Lung (tissue), 12 donors: ENCODE results near the gene ZNF22. TPM values are rescaled to one million over a fixed set of nuclear protein-coding genes. Genes with fewer than 3 reads are reported as not detected.

Experiments
- ATAC-seq: fragments of 200-7000 bp; cut with Tn5 transposase; one replicate; pipeline ENCODE4 v1.9.1; 2020; ENCODE audit warnings: moderate number of reproducible peaks; ENCODE audit not compliant: insufficient read depth, low FRiP score
- DNase-seq, 3 donors: peaks; one replicate each; pipeline ENCODE4 v3.0.0-alpha.2; 2013 to 2017
- H3K27ac ChIP-seq, 2 donors: one replicate each; pipeline ENCODE4 v1.5.1; 2013; ENCODE audit warnings: mild to moderate bottlenecking in 2 of 2, moderate library complexity in 2 of 2, control low read depth in 1 of 2, inconsistent platforms in 1 of 2, low read depth in 1 of 2, low read length in 1 of 2
- H3K27me3 ChIP-seq, 3 donors: one replicate each; pipeline ENCODE4 v1.5.1; 2013; ENCODE audit warnings: low read length in 2 of 3; ENCODE audit not compliant: control insufficient read depth in 3 of 3, insufficient read depth in 3 of 3
- H3K36me3 ChIP-seq, 4 donors: one replicate each; pipeline ENCODE4 v1.5.1; 2013; ENCODE audit warnings: low read length in 4 of 4, mild to moderate bottlenecking in 1 of 4, moderate library complexity in 1 of 4; ENCODE audit not compliant: control insufficient read depth in 4 of 4, insufficient read depth in 4 of 4
- H3K4me1 ChIP-seq, 5 donors: one replicate each; pipeline ENCODE4 v1.5.1; 2013; ENCODE audit warnings: low read length in 5 of 5, mild to moderate bottlenecking in 2 of 5, moderate library complexity in 1 of 5; ENCODE audit not compliant: control insufficient read depth in 5 of 5, insufficient read depth in 5 of 5
- H3K4me3 ChIP-seq: one replicate; pipeline ENCODE4 v1.5.1; 2013; ENCODE audit warnings: mild to moderate bottlenecking, control low read depth, moderate library complexity
- H3K9ac ChIP-seq, 2 donors: one replicate each; pipeline ENCODE4 v1.5.1; 2013; ENCODE audit warnings: low read length in 2 of 2, control low read depth in 1 of 2; ENCODE audit not compliant: insufficient read depth in 1 of 2
- H3K9me3 ChIP-seq, 4 donors: one replicate each; pipeline ENCODE4 v1.5.1; 2013; ENCODE audit warnings: low read length in 3 of 4, mild to moderate bottlenecking in 1 of 4, moderate library complexity in 1 of 4; ENCODE audit not compliant: control insufficient read depth in 4 of 4, insufficient read depth in 3 of 4
- WGBS, 2 donors: extraction: QIAGEN DNeasy Blood & Tissue Kit; methylation state at CpG; one replicate each; pipeline ENCODE4 v1.1.7; 2013; 5-methylcytosine and 5-hydroxymethylcytosine counted together
- polyA plus RNA-seq, 2 donors: library from polyadenylated mRNA; stranded (reverse); fragments of 200-250 nt; gene quantifications; one replicate each; pipeline ENCODE4 v1.2.1, GENCODE V29; 2013
- total RNA-seq, 2 donors: library from RNA; depleted of rRNA in 1 of 2; stranded (reverse); fragments of >200 nt in 1 of 2; gene quantifications; one replicate each; pipeline ENCODE4 v1.2.1, GENCODE V29; 2014 to 2021
- TF ChIP-seq, protein P1 (sequence below): IDR thresholded peaks from 2 replicates; pipeline ENCODE4 v1.5.1; 2012; ENCODE audit warnings: mild to moderate bottlenecking; ENCODE audit errors: control extremely low read depth, extremely low read depth
- donor health status: control.
- donor health status: control.
- donor health status: Bipolar disorder and iron deficiency.
- donor health status: healthy.
- donor health status: DM: yes; HTN: yes; CAD: no.

Gene ZNF22
- total and polyA plus RNA-seq, 4 donors = 16.8 to 40.7 (median 18.2) TPM

DNA sequence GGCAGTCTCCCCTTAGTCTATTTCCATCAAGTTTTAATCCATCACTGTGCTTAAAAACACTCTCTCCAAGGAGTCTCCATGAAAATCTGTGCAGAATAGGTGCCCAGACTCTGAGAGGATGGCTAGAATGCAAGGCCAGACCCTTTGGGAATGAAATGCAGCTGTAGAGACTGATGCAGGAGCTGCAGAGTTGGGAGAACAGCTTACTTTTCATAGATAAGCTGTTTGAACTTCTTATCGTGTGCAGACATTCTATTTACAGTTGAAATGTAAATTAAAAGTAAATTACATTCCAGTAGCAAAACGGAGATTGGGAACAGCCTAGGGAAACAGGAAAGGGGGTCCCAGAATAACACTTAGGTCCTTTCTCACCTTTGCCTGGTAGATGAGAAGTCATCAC is 14.9 kb downstream of the ZNF22 start:
- TF ChIP-seq, protein P1, sequence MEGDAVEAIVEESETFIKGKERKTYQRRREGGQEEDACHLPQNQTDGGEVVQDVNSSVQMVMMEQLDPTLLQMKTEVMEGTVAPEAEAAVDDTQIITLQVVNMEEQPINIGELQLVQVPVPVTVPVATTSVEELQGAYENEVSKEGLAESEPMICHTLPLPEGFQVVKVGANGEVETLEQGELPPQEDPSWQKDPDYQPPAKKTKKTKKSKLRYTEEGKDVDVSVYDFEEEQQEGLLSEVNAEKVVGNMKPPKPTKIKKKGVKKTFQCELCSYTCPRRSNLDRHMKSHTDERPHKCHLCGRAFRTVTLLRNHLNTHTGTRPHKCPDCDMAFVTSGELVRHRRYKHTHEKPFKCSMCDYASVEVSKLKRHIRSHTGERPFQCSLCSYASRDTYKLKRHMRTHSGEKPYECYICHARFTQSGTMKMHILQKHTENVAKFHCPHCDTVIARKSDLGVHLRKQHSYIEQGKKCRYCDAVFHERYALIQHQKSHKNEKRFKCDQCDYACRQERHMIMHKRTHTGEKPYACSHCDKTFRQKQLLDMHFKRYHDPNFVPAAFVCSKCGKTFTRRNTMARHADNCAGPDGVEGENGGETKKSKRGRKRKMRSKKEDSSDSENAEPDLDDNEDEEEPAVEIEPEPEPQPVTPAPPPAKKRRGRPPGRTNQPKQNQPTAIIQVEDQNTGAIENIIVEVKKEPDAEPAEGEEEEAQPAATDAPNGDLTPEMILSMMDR = no peak
- WGBS, 2 donors = 43 to 64% methylated on average over 2 of the region's 2 CpGs
- Histone ChIP-seq H3K27ac (no peak overlapping the region), H3K9me3 (no peaks in the 10 kb centered on the region), H3K9ac (no peak overlapping the region), H3K36me3 (no peaks in the 10 kb centered on the region), H3K27me3 (no peaks in the 10 kb centered on the region), H3K4me3 (no peak overlapping the region), H3K4me1 (peaks cover 0 to 4% (median 0%) of the 10 kb centered on the region in 5 donors)
- no peak for ATAC-seq
- DNase-seq = no peak

DNA sequence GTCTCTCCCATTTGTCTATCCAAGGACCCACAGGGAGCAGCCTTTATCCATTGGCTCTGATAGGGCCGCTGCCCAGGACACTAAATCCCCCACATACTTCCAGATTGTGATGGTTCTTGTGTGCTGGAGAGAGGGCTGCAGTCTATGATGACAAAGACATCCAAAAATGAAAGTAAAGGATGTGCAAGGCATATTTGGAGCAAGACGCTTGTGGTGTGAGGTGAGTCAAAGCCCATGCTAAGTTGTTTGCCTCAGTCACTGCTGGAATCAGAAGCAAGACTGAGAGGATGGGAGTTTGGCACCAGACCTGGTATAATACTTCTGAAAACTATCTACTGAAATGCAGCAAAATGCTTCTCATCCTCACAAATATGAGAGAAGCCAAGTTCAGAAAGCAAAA is 22.7 kb downstream of the ZNF22 start:
- no peak overlapping the region for H3K9ac ChIP-seq
- H3K4me1 ChIP-seq = no peaks in the 10 kb centered on the region
- TF ChIP-seq, protein P1 = no peak
- no peak overlapping the region for H3K4me3 ChIP-seq
- DNase-seq = no peak
- H3K9me3 ChIP-seq = peaks cover 0 to 3% (median 2%) of the 10 kb centered on the region in 4 donors
- no peak overlapping the region for H3K27ac ChIP-seq
- no peak for ATAC-seq
- no peaks in the 10 kb centered on the region for H3K36me3 ChIP-seq
- no peaks in the 10 kb centered on the region for H3K27me3 ChIP-seq
- 93 to 98% methylated on average over 2 of the region's 2 CpGs for WGBS, 2 donors

DNA sequence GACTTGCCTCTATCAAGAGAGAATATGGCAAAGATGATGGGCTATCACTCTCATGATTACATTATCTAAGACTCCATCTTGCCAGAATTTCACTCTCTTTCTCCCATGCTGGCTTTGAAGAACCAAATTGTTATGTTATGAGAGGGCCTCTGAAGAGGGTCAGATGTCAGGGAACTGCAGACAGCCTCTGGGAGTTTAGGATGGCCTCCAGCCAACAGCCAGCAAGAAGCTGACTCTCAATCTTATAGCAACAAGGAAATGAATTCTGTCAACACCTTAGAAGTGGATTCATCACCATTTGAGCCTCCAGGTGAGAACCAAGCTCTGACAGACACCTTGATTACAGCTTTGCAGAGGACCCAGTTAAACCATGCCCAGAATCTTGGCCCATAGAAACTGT is 33.6 kb downstream of the ZNF22 start:
- H3K9ac ChIP-seq = no peak overlapping the region
- H3K4me1 ChIP-seq = peaks cover 0 to 3% (median 0%) of the 10 kb centered on the region in 5 donors
- no peak for ATAC-seq
- H3K27me3 ChIP-seq = no peaks in the 10 kb centered on the region
- H3K4me3 ChIP-seq = no peak overlapping the region
- no peak overlapping the region for H3K27ac ChIP-seq
- no peaks in the 10 kb centered on the region for H3K9me3 ChIP-seq
- TF ChIP-seq, protein P1 = no peak
- DNase-seq = no peak
- no peaks in the 10 kb centered on the region for H3K36me3 ChIP-seq

DNA sequence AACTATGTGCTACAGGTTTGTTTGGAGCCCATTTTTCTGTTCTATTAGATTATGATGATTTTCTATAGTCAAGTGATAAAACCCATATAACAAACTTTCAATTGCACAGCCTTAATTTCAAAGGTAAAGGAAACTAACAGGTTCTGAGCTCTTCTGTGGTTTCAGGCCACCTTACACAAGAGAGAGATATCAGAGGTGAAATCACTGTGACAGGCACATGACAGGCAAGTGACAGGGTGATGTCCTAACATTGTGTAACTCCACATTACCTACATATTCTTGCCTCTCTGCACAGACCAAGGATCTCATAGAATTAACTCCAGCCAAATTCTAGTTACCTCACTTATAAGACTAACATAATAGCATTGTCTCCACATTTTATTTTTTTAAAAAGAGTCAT is 35.0 kb downstream of the ZNF22 start:
- peaks cover 0 to 3% (median 0%) of the 10 kb centered on the region in 5 donors for H3K4me1 ChIP-seq
- ATAC-seq (no peak), DNase-seq (no peak)
- no peak overlapping the region for H3K27ac ChIP-seq
- H3K9me3 ChIP-seq = no peaks in the 10 kb centered on the region
- TF ChIP-seq, protein P1 = no peak
- no peaks in the 10 kb centered on the region for H3K27me3 ChIP-seq
- H3K4me3 ChIP-seq = no peak overlapping the region
- H3K36me3 ChIP-seq = no peaks in the 10 kb centered on the region
- no peak overlapping the region for H3K9ac ChIP-seq
